HepG2 (cell line): ENCODE data around the gene ATAD3C. TPM values are rescaled to one million over a fixed set of nuclear protein-coding genes. Genes with fewer than 3 reads are reported as not detected.

Experiments used
- CENPT ChIP-seq: sonication (generic); formaldehyde crosslinking; IDR thresholded peaks from 2 replicates; pipeline ENCODE4 v1.8.0; 2022; ENCODE audit warnings: low read depth, mild to moderate bottlenecking, moderate library complexity, missing genetic modification reagents
- GZF1 ChIP-seq: sonication (generic); formaldehyde crosslinking; IDR thresholded peaks from 2 replicates; pipeline ENCODE4 v1.5.1; 2020; ENCODE audit warnings: mild to moderate bottlenecking, missing genetic modification reagents
- HDAC1 ChIP-seq: sonication (generic); formaldehyde crosslinking; IDR thresholded peaks from 2 replicates; pipeline ENCODE4 v1.5.1; 2020; ENCODE audit warnings: mild to moderate bottlenecking, missing genetic modification reagents
- HNRNPL ChIP-seq: fragments of 200-400 bp; formaldehyde crosslinking; IDR thresholded peaks from 2 replicates; pipeline ENCODE4 v1.6.1; 2017; ENCODE audit warnings: mild to moderate bottlenecking, low read depth, low read length
- HOXA3 ChIP-seq: sonication (generic); formaldehyde crosslinking; IDR thresholded peaks from 2 replicates; pipeline ENCODE4 v1.5.0; 2020; ENCODE audit warnings: missing genetic modification reagents
- ISX ChIP-seq: sonication (generic); formaldehyde crosslinking; conservative IDR thresholded peaks from 2 replicates; pipeline ENCODE4 v1.5.0; 2020; ENCODE audit warnings: missing genetic modification reagents
- JUND ChIP-seq: sonication (generic); formaldehyde crosslinking; IDR thresholded peaks from 2 replicates; pipeline ENCODE4 v1.8.0; 2022; ENCODE audit warnings: mild to moderate bottlenecking, missing genetic modification reagents
- KDM2A ChIP-seq: sonication (generic); formaldehyde crosslinking; IDR thresholded peaks from 2 replicates; pipeline ENCODE4 v1.4.0; 2020; ENCODE audit warnings: low read depth, missing genetic modification reagents, borderline replicate concordance
- KDM5B ChIP-seq: sonication (generic); formaldehyde crosslinking; IDR thresholded peaks from 2 replicates; pipeline ENCODE4 v1.4.0; 2020; ENCODE audit warnings: missing genetic modification reagents, mild to moderate bottlenecking, borderline replicate concordance
- MTA1 ChIP-seq: sonication (generic); formaldehyde crosslinking; IDR thresholded peaks from 2 replicates; pipeline ENCODE4 v1.4.0; 2020; ENCODE audit warnings: missing genetic modification reagents, mild to moderate bottlenecking, borderline replicate concordance
- PITX1 ChIP-seq: sonication (generic); formaldehyde crosslinking; IDR thresholded peaks from 2 replicates; pipeline ENCODE4 v1.5.1; 2020; ENCODE audit warnings: mild to moderate bottlenecking, missing genetic modification reagents
- RARG ChIP-seq: sonication (generic); formaldehyde crosslinking; IDR thresholded peaks from 2 replicates; pipeline ENCODE4 v1.4.0; 2020; ENCODE audit warnings: low read depth, mild to moderate bottlenecking, missing genetic modification reagents
- SAP130 ChIP-seq: IDR thresholded peaks from 2 replicates; pipeline ENCODE4 v1.6.1; 2016; ENCODE audit warnings: low read depth
- ZFX ChIP-seq: sonication (generic); formaldehyde crosslinking; IDR thresholded peaks from 2 replicates; pipeline ENCODE4 v1.4.0; 2020; ENCODE audit warnings: mild to moderate bottlenecking, low read depth, missing genetic modification reagents, moderate library complexity
- ZGPAT ChIP-seq: IDR thresholded peaks from 2 replicates; pipeline ENCODE4 v1.6.1; 2016; ENCODE audit warnings: mild to moderate bottlenecking
- ZNF101 ChIP-seq: sonication (generic); formaldehyde crosslinking; IDR thresholded peaks from 2 replicates; pipeline ENCODE4 v1.4.0; 2020; ENCODE audit warnings: mild to moderate bottlenecking, low read depth, missing genetic modification reagents, borderline replicate concordance
- ZNF205 ChIP-seq: IDR thresholded peaks from 2 replicates; pipeline ENCODE4 v1.6.1; 2018; ENCODE audit warnings: missing biosample characterization, missing genetic modification reagents
- ZNF703 ChIP-seq: sonication (generic); formaldehyde crosslinking; IDR thresholded peaks from 2 replicates; pipeline ENCODE4 v1.5.1; 2020; ENCODE audit warnings: missing genetic modification reagents, mild to moderate bottlenecking, moderate library complexity, borderline replicate concordance
- ZNF704 ChIP-seq: sonication (generic); formaldehyde crosslinking; IDR thresholded peaks from 2 replicates; pipeline ENCODE4 v1.8.1; 2023; ENCODE audit warnings: mild to moderate bottlenecking, inconsistent platforms, moderate library complexity, missing genetic modification reagents, borderline replicate concordance
- ZNF781 ChIP-seq: sonication (generic); formaldehyde crosslinking; IDR thresholded peaks from 2 replicates; pipeline ENCODE4 v1.5.1; 2020; ENCODE audit warnings: borderline replicate concordance, mild to moderate bottlenecking, missing genetic modification reagents; ENCODE audit errors: not compliant biosample characterization
- ZNF879 ChIP-seq: sonication (generic); formaldehyde crosslinking; IDR thresholded peaks from 2 replicates; pipeline ENCODE4 v1.8.1; 2023; ENCODE audit warnings: missing genetic modification reagents
- ZNF883 ChIP-seq: sonication (generic); formaldehyde crosslinking; IDR thresholded peaks from 2 replicates; pipeline ENCODE4 v1.5.1; 2020; ENCODE audit warnings: mild to moderate bottlenecking, missing genetic modification reagents; ENCODE audit errors: not compliant biosample characterization
- polyA plus RNA-seq, 8 experiments: library from polyadenylated mRNA; depleted of rRNA in 3 of 8; stranded (reverse) in 7 of 8; unstranded in 1 of 8; fragments of >200 nt; fragmentation: Illumina TruSeq in 4 of 8; extraction: Trizol in 4 of 8; gene quantifications; 2 replicates each; pipeline versions ENCODE4 v1.2.1 to v1.2.3, GENCODE V29; 2011 to 2016; ENCODE audit warnings: low read depth in 4 of 8, missing spikeins in 1 of 8, mixed read lengths in 1 of 8; ENCODE audit not compliant: insufficient read depth in 1 of 8
- total RNA-seq, 5 experiments: library from RNA; depleted of rRNA; stranded (reverse); fragments of >200 nt; fragmentation: Illumina TruSeq; extraction: Trizol; gene quantifications; 2 replicates each; pipeline ENCODE4 v1.2.3, GENCODE V29; 2016; ENCODE audit warnings: low read depth in 1 of 5
- TF ChIP-seq, protein P1 (sequence below): sonication (generic); formaldehyde crosslinking; IDR thresholded peaks from 2 replicates; pipeline ENCODE4 v1.4.0; 2020; ENCODE audit warnings: mild to moderate bottlenecking, low read depth, missing genetic modification reagents
- TF ChIP-seq, protein P2 (sequence below): sonication (generic); formaldehyde crosslinking; IDR thresholded peaks from 2 replicates; pipeline ENCODE4 v1.5.1; 2020; ENCODE audit warnings: mild to moderate bottlenecking, missing genetic modification reagents, moderate library complexity

The ATAD3C gene
- total and polyA plus RNA-seq, 2 of the 13 experiments (the other 11 are each of a cell fraction or from before 2014, with no cell fraction given), result 2.4 to 3.2 TPM

GRCh38 chr1:1435911-1436629 lies 13.4 kb upstream of the ATAD3C start (continued):
- TF ChIP-seq SAP130 (CRISPR knock-in tag), result peak; percentile 33; the same call in 1 of the 2 replicates
- no peak for TF ChIP-seq RARG (CRISPR knock-in tag)
- no peak for TF ChIP-seq JUND (CRISPR knock-in tag)
- no peak for TF ChIP-seq ISX (CRISPR knock-in tag)
- no peak for TF ChIP-seq ZNF879 (CRISPR knock-in tag)
- peak; percentile 30; the same call in 1 of the 2 replicates for TF ChIP-seq KDM2A (CRISPR knock-in tag)
- TF ChIP-seq ZNF703 (CRISPR knock-in tag), result no peak
- TF ChIP-seq KDM5B (CRISPR knock-in tag), result peak; percentile 29; the same call in 1 of the 2 replicates
- no peak for TF ChIP-seq ZNF101
- peak; percentile 8; the same call in 1 of the 2 replicates for TF ChIP-seq HOXA3 (CRISPR knock-in tag)
- TF ChIP-seq HNRNPL, result peak; percentile 70
- TF ChIP-seq ZFX (CRISPR knock-in tag), result peak; percentile 62
- TF ChIP-seq ZNF704, result 0 out of 2 replicates have a peak, but pooled peaks have one; percentile 12
- TF ChIP-seq GZF1 (CRISPR knock-in tag), result 0 out of 2 replicates have a peak, but pooled peaks have one; percentile 62
- peak; percentile 39 for TF ChIP-seq ZNF883 (CRISPR knock-in tag)
- no peak for TF ChIP-seq ZNF205
- 0 out of 2 replicates have a peak, but pooled peaks have one; percentile 17 for TF ChIP-seq PITX1
- no peak for TF ChIP-seq ZGPAT (CRISPR knock-in tag)
- TF ChIP-seq CENPT (CRISPR knock-in tag), result no peak
- TF ChIP-seq, protein P1, sequence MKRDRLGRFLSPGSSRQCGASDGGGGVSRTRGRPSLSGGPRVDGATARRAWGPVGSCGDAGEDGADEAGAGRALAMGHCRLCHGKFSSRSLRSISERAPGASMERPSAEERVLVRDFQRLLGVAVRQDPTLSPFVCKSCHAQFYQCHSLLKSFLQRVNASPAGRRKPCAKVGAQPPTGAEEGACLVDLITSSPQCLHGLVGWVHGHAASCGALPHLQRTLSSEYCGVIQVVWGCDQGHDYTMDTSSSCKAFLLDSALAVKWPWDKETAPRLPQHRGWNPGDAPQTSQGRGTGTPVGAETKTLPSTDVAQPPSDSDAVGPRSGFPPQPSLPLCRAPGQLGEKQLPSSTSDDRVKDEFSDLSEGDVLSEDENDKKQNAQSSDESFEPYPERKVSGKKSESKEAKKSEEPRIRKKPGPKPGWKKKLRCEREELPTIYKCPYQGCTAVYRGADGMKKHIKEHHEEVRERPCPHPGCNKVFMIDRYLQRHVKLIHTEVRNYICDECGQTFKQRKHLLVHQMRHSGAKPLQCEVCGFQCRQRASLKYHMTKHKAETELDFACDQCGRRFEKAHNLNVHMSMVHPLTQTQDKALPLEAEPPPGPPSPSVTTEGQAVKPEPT (CRISPR knock-in tag), result no peak
- TF ChIP-seq HDAC1 (CRISPR knock-in tag), result peak; percentile 28; the same call in 1 of the 2 replicates
- TF ChIP-seq MTA1 (CRISPR knock-in tag), result no peak
- TF ChIP-seq, protein P2, sequence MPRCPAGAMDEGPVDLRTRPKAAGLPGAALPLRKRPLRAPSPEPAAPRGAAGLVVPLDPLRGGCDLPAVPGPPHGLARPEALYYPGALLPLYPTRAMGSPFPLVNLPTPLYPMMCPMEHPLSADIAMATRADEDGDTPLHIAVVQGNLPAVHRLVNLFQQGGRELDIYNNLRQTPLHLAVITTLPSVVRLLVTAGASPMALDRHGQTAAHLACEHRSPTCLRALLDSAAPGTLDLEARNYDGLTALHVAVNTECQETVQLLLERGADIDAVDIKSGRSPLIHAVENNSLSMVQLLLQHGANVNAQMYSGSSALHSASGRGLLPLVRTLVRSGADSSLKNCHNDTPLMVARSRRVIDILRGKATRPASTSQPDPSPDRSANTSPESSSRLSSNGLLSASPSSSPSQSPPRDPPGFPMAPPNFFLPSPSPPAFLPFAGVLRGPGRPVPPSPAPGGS (CRISPR knock-in tag), result no peak
- TF ChIP-seq ZNF781 (CRISPR knock-in tag), result no peak
